GM12878 (cell line): ENCODE data around the gene AHNAK. TPM values are rescaled to one million over a fixed set of nuclear protein-coding genes. Genes with fewer than 3 reads are reported as not detected.
A peak's percentile ranks its signal among the peaks of the same experiment; 100 is the strongest.

ENCODE experiments used
- ATAC-seq: fragments of 200-7000 bp; cut with Tn5 transposase; 3 replicates; pipeline ENCODE4 v1.9.1; 2020; ENCODE audit warnings: mild to moderate bottlenecking, moderate library complexity
- BruUV-seq: library from RNA; stranded (reverse); fragments of 400-500 nt; replicated peaks from 2 replicates; lab custom pipeline; 2021; lab: Mats Ljungman, UMichigan
- CTCF ChIA-PET: fragments of 300-600 bp; sonication (Branson Sonifier 250); formaldehyde crosslinking; extraction: SDS; loops from one replicate; lab custom pipeline; 2021; ENCODE audit warnings: inconsistent platforms; lab: Yijun Ruan, JAX
- POLR2A ChIA-PET: fragments of 350-600 bp; formaldehyde crosslinking; extraction: SDS; loops from one replicate; lab custom pipeline; 2021; ENCODE audit warnings: inconsistent platforms; lab: Charles Lee
- RAD21 ChIA-PET: fragments of 300-600 bp; sonication (Branson Sonifier 250); formaldehyde crosslinking; loops from one replicate; lab custom pipeline; 2023; ENCODE audit warnings: antibody characterized with exemption; ENCODE audit not compliant: unreplicated experiment; lab: Charles Lee
- SMC1A ChIA-PET: fragments of 300-600 bp; sonication (Branson Sonifier 250); formaldehyde crosslinking; loops from one replicate; lab custom pipeline; 2023; ENCODE audit not compliant: unreplicated experiment, uncharacterized antibody; lab: Charles Lee
- DNase-seq: peaks from one replicate; pipeline ENCODE4 v3.0.0-alpha.2; 2011; ENCODE audit warnings: low read depth, low spot score
- FAIRE-seq: peaks from 3 replicates; lab custom pipeline; 2011; peaks lifted over from hg19 to GRCh38; lab: Jason Lieb, UNC
- H2AFZ ChIP-seq: 2 replicates; pipeline ENCODE4 v1.6.0; 2011; ENCODE audit warnings: low read depth, low read length, control low read depth; ENCODE audit not compliant: control insufficient read depth
- H3K27ac ChIP-seq: 2 replicates; pipeline ENCODE4 v1.5.1; 2011; ENCODE audit warnings: control low read depth; ENCODE audit not compliant: control insufficient read depth, insufficient read depth
- H3K27me3 ChIP-seq, 2 experiments: replicated peaks in 1 of 2; 2 replicates each; pipeline versions ENCODE4 v1.6.0 to v1.6.1; 2011; ENCODE audit warnings: low read length in 1 of 2; ENCODE audit not compliant: control insufficient read depth in 2 of 2, insufficient read depth in 2 of 2
- H3K36me3 ChIP-seq, 2 experiments: 2 replicates each; pipeline ENCODE4 v1.5.1; 2011; ENCODE audit warnings: low read length in 1 of 2; ENCODE audit not compliant: control insufficient read depth in 2 of 2, insufficient read depth in 2 of 2
- H3K4me1 ChIP-seq: 2 replicates; pipeline ENCODE4 v1.6.1; 2011; ENCODE audit warnings: mild to moderate bottlenecking, low read length, moderate library complexity, mixed read lengths; ENCODE audit not compliant: control insufficient read depth, insufficient read depth
- H3K4me2 ChIP-seq: 2 replicates; pipeline ENCODE4 v1.6.0; 2011; ENCODE audit warnings: control low read depth; ENCODE audit not compliant: control insufficient read depth, insufficient read depth
- H3K4me3 ChIP-seq: fragments of 200-600 bp; sonication (generic); 2 replicates; pipeline ENCODE4 v1.5.1; 2016
- H3K79me2 ChIP-seq: 2 replicates; pipeline ENCODE4 v1.6.0; 2011; ENCODE audit warnings: low read length; ENCODE audit not compliant: control insufficient read depth, insufficient read depth
- H3K9ac ChIP-seq: 2 replicates; pipeline ENCODE4 v1.8.0; 2011; ENCODE audit warnings: low read length, control low read depth, mixed read lengths; ENCODE audit not compliant: control insufficient read depth, insufficient read depth
- H3K9me3 ChIP-seq: replicated peaks from 3 replicates; pipeline ENCODE4 v1.5.1; 2011; ENCODE audit warnings: mild to moderate bottlenecking, low read length; ENCODE audit not compliant: control insufficient read depth, insufficient read depth
- H4K20me1 ChIP-seq: 2 replicates; pipeline ENCODE4 v1.6.0; 2011; ENCODE audit not compliant: control insufficient read depth, insufficient read depth
- KLF5 ChIP-seq: fragments of 450-650 bp; IDR thresholded peaks from 2 replicates; pipeline ENCODE4 v1.6.1; 2014; ENCODE audit warnings: mild to moderate bottlenecking; ENCODE audit not compliant: partially characterized antibody
- MTA3 ChIP-seq: IDR thresholded peaks from 2 replicates; pipeline ENCODE4 v1.6.1; 2012; ENCODE audit warnings: low read length, inconsistent platforms, borderline replicate concordance
- RAD21 ChIP-seq: IDR thresholded peaks from 2 replicates; pipeline ENCODE4 v1.6.1; 2011; ENCODE audit warnings: mild to moderate bottlenecking, low read depth, low read length, moderate library complexity; ENCODE audit not compliant: insufficient read depth
- SUPT20H ChIP-seq: IDR thresholded peaks from 2 replicates; pipeline ENCODE4 v1.6.1; 2011; ENCODE audit warnings: low read depth, mild to moderate bottlenecking, low read length, moderate library complexity, borderline replicate concordance; ENCODE audit not compliant: control insufficient read depth
- TARDBP ChIP-seq: IDR thresholded peaks from 2 replicates; pipeline ENCODE4 v1.6.1; 2016; ENCODE audit warnings: borderline replicate concordance
- WGBS: methylation state at CpG from one replicate; pipeline ENCODE4 v1.1.6; 2016; ENCODE audit warnings: low lambda C conversion rate; ENCODE audit not compliant: insufficient replicate concordance, insufficient coverage; ENCODE audit errors: missing lambda C conversion rate; 5-methylcytosine and 5-hydroxymethylcytosine counted together
- in situ Hi-C: fragments of 300-500 bp; cut with MboI; formaldehyde crosslinking; loops from 9 replicates; pipeline ENCODE4 v1.14.3; 2018; ENCODE audit warnings: mixed read lengths
- intact Hi-C: fragments of 100-400 bp; cut with micrococcal nuclease; formaldehyde crosslinking; loops from one replicate; pipeline ENCODE4 v1.14.2; 2022; ENCODE audit not compliant: unreplicated experiment
- polyA plus RNA-seq, 11 experiments: library from polyadenylated mRNA; depleted of rRNA in 4 of 11; unstranded in 6 of 11; stranded (reverse) in 5 of 11; fragments of >200 nt; fragmentation: Nextera tagmentation in 4 of 11; fragmentation: Illumina TruSeq in 1 of 11; extraction: Ambion mirVana in 4 of 11; extraction: Trizol in 1 of 11; gene quantifications; 1 replicate in 1 of 11; 2 replicates in 10 of 11; pipeline versions ENCODE4 v1.2.1 to v1.2.3, GENCODE V29; 2011 to 2016; ENCODE audit warnings: inconsistent platforms in 2 of 11, missing spikeins in 2 of 11, low read depth in 1 of 11
- total RNA-seq, 4 experiments: library from RNA; depleted of rRNA in 3 of 4; stranded (reverse); fragments of >200 nt in 3 of 4; fragmentation: Illumina TruSeq in 1 of 4; extraction: Trizol in 1 of 4; gene quantifications; 2 replicates each; pipeline versions ENCODE4 v1.2.1 to v1.2.3, GENCODE V29; 2013 to 2021
- TF ChIP-seq, protein P1 (sequence below): fragments of 450-650 bp; IDR thresholded peaks from 2 replicates; pipeline ENCODE4 v1.6.1; 2014; ENCODE audit warnings: mild to moderate bottlenecking
- TF ChIP-seq, protein P2 (sequence below): fragments of 450-650 bp; IDR thresholded peaks from 2 replicates; pipeline ENCODE4 v1.6.1; 2016; ENCODE audit warnings: mild to moderate bottlenecking, moderate library complexity, borderline replicate concordance

Gene AHNAK
- total and polyA plus RNA-seq, 10 of the 15 experiments (the other 5 are each of a cell fraction or from before 2014, with no cell fraction given): 0.76 to 90.3 (median 19.4) TPM

DNA sequence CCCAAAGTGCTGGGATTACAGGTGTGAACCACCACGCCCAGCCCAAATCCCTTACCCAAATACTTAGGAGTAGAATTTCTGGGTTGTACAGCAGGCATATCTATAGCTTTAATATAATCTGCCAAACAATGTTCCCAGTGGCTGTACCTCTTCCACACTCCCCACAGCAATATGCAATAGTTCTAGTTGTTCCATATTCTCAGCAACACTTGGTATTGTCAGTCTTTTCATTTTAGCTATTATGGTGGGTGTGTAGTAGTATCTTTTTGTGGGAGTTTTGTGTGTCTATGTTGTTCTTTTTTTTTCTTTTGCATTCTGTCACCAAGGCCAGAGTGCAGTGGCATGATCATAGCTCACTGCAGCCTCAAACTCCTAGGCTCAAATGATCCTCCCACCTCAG lies 109.0 kb downstream of the AHNAK start:
- Histone ChIP-seq H3K4me2 (no peak overlapping the region), H4K20me1 (no peaks in the 10 kb centered on the region), H3K79me2 (no peaks in the 10 kb centered on the region), H3K27ac (no peak overlapping the region), H3K27me3 (no peaks in the 10 kb centered on the region), H3K4me1 (no peaks in the 10 kb centered on the region), H3K4me3 (no peak overlapping the region)
- intact Hi-C loops (no loop called here), in situ Hi-C loops (no loop called here)
- CTCF ChIA-PET: interaction anchor here (0.9 to 1.7 kb wide), 3 partner anchors 9 to 106 kb away, joined by 3 to 6 read pairs (median 3); no protein-coding TSS in a partner anchor
- 0% methylated on average over 1 of the region's 1 CpG for WGBS
- TF ChIP-seq, protein P1, sequence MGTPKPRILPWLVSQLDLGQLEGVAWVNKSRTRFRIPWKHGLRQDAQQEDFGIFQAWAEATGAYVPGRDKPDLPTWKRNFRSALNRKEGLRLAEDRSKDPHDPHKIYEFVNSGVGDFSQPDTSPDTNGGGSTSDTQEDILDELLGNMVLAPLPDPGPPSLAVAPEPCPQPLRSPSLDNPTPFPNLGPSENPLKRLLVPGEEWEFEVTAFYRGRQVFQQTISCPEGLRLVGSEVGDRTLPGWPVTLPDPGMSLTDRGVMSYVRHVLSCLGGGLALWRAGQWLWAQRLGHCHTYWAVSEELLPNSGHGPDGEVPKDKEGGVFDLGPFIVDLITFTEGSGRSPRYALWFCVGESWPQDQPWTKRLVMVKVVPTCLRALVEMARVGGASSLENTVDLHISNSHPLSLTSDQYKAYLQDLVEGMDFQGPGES: no peak
- TF ChIP-seq, all 136 proteins: peak for 0
- ChIA-PET SMC1A (interaction anchor here (0.8 to 1.9 kb wide), 3 partner anchors 10 to 106 kb away, joined by 3 to 6 read pairs (median 4); no protein-coding TSS in a partner anchor), POLR2A (interaction anchor here (1.0 to 1.4 kb wide), 2 partner anchors 9 to 13 kb away, joined by 3 read pairs; no protein-coding TSS in a partner anchor), RAD21 (interaction anchor here (0.7 kb wide), 1 partner anchor 10 kb away, joined by 3 read pairs; no protein-coding TSS in a partner anchor)
- Histone ChIP-seq H3K36me3 (no peaks in the 10 kb centered on the region), H3K9me3 (no peaks in the 10 kb centered on the region), H2AFZ (no peak overlapping the region), H3K9ac (no peak overlapping the region)
- BruUV-seq: no TSS peak
- DNase-seq: no peak
- ATAC-seq: no peak
- no peak for FAIRE-seq

DNA sequence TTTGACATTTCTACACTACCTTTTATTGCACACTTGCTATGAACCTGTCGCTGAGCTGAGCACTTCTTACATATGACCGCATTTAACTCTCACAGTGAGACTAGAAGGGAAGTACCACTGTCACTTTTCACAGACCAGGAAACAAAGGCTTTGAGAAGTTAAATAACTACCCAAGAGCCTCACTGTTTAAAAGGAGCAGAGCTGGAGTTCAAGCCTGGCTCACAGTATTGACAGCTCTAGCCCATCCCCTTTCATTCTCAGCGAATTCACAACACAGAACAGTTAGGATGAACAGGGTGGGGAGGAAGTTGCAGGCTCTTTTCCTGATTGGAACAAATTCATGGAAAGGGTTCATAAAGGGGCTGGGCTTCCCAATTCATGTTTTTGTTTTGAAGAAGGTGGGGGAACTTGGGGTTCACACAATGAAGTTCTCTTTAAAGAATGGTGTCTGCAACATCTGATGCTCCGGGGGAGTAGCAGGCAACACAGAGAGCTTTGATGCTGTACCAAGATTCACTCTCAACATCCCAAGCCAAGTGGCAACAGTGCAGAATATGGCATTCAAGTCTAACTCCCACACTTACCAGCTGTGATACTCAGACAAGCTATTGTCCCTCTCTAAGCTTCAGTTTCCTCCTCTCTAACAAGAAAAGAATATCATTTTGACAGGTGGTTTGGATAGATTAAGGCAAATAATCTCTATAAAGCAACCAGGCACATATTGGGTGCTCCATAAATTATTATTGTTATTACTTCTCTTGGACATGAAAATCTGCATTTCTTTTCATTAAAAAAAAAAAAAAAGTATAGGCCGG lies 110.6 kb downstream of the AHNAK start:
- Histone ChIP-seq H3K9me3 (no peaks in the 10 kb centered on the region), H3K79me2 (no peaks in the 10 kb centered on the region), H3K4me3 (no peak overlapping the region), H3K27ac (no peak overlapping the region), H2AFZ (no peak overlapping the region), H3K9ac (no peak overlapping the region), H3K4me2 (no peak overlapping the region), H4K20me1 (no peaks in the 10 kb centered on the region), H3K36me3 (no peaks in the 10 kb centered on the region), H3K4me1 (no peaks in the 10 kb centered on the region), H3K27me3 (no peaks in the 10 kb centered on the region)
- POLR2A ChIA-PET: interaction anchor here (0.5 to 1.4 kb wide), 6 partner anchors 11 to 426 kb away, joined by 3 to 6 read pairs (median 3); no protein-coding TSS in a partner anchor
- CTCF ChIA-PET: interaction anchor here (1.0 to 2.1 kb wide), 3 partner anchors 7 to 109 kb away, joined by 3 to 11 read pairs (median 3); no protein-coding TSS in a partner anchor
- SMC1A ChIA-PET: interaction anchor here (0.7 to 2.4 kb wide), 4 partner anchors 9 to 123 kb away, joined by 3 to 9 read pairs (median 6); no protein-coding TSS in a partner anchor
- RAD21 ChIA-PET: interaction anchor here (1.3 kb wide), 1 partner anchor 11 kb away, joined by 5 read pairs; no protein-coding TSS in a partner anchor
- no peak for FAIRE-seq
- DNase-seq: no peak
- 55% methylated on average over 5 of the region's 5 CpGs for WGBS
- no TSS peak for BruUV-seq
- peak; percentile 55; the same call in 2 of the 3 replicates for ATAC-seq
- in situ Hi-C loops: no loop called here
- intact Hi-C loops: no loop called here
- TF ChIP-seq TARDBP (no peak), MTA3 (no peak), SUPT20H (no peak), RAD21 (no peak), KLF5 (no peak)
- TF ChIP-seq, protein P1: no peak
- TF ChIP-seq, protein P2, sequence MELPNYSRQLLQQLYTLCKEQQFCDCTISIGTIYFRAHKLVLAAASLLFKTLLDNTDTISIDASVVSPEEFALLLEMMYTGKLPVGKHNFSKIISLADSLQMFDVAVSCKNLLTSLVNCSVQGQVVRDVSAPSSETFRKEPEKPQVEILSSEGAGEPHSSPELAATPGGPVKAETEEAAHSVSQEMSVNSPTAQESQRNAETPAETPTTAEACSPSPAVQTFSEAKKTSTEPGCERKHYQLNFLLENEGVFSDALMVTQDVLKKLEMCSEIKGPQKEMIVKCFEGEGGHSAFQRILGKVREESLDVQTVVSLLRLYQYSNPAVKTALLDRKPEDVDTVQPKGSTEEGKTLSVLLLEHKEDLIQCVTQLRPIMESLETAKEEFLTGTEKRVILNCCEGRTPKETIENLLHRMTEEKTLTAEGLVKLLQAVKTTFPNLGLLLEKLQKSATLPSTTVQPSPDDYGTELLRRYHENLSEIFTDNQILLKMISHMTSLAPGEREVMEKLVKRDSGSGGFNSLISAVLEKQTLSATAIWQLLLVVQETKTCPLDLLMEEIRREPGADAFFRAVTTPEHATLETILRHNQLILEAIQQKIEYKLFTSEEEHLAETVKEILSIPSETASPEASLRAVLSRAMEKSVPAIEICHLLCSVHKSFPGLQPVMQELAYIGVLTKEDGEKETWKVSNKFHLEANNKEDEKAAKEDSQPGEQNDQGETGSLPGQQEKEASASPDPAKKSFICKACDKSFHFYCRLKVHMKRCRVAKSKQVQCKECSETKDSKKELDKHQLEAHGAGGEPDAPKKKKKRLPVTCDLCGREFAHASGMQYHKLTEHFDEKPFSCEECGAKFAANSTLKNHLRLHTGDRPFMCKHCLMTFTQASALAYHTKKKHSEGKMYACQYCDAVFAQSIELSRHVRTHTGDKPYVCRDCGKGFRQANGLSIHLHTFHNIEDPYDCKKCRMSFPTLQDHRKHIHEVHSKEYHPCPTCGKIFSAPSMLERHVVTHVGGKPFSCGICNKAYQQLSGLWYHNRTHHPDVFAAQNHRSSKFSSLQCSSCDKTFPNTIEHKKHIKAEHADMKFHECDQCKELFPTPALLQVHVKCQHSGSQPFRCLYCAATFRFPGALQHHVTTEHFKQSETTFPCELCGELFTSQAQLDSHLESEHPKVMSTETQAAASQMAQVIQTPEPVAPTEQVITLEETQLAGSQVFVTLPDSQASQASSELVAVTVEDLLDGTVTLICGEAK: no peak
